KOPT-K1 (cell line): ENCODE results near the gene VASH2.
"Not testable (repeated sequence)": the region's sequence is repeated elsewhere in the genome, so short reads cannot be mapped to it uniquely, and the experiment has no call there.

ENCODE experiments used
- H3K27ac ChIP-seq: fragments of 200-600 bp; sonication (generic); 2 replicates; pipeline ENCODE4 v1.5.1; 2016; ENCODE audit warnings: antibody characterized with exemption, mild to moderate bottlenecking, low read depth, low read length; ENCODE audit not compliant: poor library complexity, severe bottlenecking
- H3K36me3 ChIP-seq: fragments of 200-600 bp; sonication (generic); 2 replicates; pipeline ENCODE4 v1.5.1; 2017; ENCODE audit warnings: antibody characterized with exemption, mild to moderate bottlenecking, low read length, moderate library complexity; ENCODE audit not compliant: insufficient read depth
- H3K9me3 ChIP-seq: fragments of 200-600 bp; sonication (generic); 2 replicates; pipeline ENCODE4 v1.5.1; 2017; ENCODE audit warnings: antibody characterized with exemption, low read length, mild to moderate bottlenecking; ENCODE audit not compliant: insufficient read depth, poor library complexity, severe bottlenecking

VASH2 gene

GRCh38 chr1:212950243-212951125 is at the start of gene VASH2:
TSS of gene VASH2 (plus strand) at chr1:212950541. CDS start at chr1:212951543, 1,002 bp downstream.
- peak within 1 kb of the TSS; percentile 64 for H3K27ac ChIP-seq
- peaks cover 13% of the 10 kb centered on the region; the same call in 1 of the 2 replicates for H3K36me3 ChIP-seq
- no peaks in the 10 kb centered on the region for H3K9me3 ChIP-seq

- H3K36me3 ChIP-seq = peaks cover 34% of the 10 kb centered on the region
- no peak overlapping the region for H3K27ac ChIP-seq
- H3K9me3 ChIP-seq = peaks cover 23% of the 10 kb centered on the region
Measured at GRCh38 chr1:212901290-212901689, 49.1 kb upstream of the VASH2 start.

- no peak overlapping the region for H3K27ac ChIP-seq
- H3K9me3 ChIP-seq = peaks cover 23% of the 10 kb centered on the region
- peaks cover 28% of the 10 kb centered on the region for H3K36me3 ChIP-seq
Measured at GRCh38 chr1:212902054-212902453, 48.3 kb upstream of the VASH2 start.

GRCh38 chr1:212903664-212904063 is 46.7 kb upstream of the VASH2 start:
- H3K27ac ChIP-seq = no peak overlapping the region
- peaks cover 23% of the 10 kb centered on the region for H3K9me3 ChIP-seq
- H3K36me3 ChIP-seq = peaks cover 15% of the 10 kb centered on the region

DNA sequence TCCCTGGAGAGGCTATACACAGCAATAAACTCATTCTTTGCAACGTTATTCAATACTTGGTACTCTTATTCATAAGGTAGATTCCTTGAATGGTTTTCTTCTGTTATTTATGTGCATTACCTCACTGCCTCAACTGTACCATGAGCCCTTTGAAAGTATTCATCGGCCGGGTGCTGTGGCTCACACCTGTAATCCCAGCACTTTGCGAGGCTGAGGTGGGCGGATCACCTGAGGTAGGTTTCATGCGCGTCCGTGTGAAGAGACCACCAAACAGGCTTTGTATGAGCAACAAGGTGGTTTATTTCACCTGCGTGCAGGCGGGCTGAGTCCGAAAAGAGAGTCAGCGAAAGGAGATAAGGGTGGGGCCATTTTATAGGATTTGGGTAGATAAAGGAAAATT is 42.3 kb upstream of the VASH2 start:
- not testable (repeated sequence) for H3K27ac ChIP-seq, H3K36me3 ChIP-seq, H3K9me3 ChIP-seq

- no peak overlapping the region for H3K27ac ChIP-seq
- H3K9me3 ChIP-seq = no peaks in the 10 kb centered on the region
- H3K36me3 ChIP-seq = no peaks in the 10 kb centered on the region
Measured at GRCh38 chr1:212908971-212909370, 41.4 kb upstream of the VASH2 start.

DNA sequence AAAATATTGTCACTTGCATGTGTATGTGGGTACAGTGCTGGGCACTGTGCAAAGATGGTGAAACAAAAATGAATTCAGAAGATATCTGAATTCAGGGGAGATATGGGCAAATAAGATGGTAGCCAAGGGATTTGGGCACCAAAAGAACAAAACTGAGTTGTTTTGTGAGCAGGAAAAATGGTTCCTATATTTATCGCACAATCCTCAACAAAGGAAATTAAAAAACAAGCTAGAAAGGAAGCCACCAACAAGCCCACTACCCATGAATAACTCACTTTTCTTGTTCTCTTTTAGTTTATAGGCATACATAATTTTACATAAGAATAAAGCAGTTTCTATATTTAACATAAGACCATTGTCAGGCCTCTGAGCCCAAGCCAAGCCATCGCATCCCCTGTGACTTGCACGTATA is 40.7 kb upstream of the VASH2 start:
- Histone ChIP-seq H3K9me3 (no peaks in the 10 kb centered on the region), H3K27ac (no peak overlapping the region), H3K36me3 (no peaks in the 10 kb centered on the region)

- not testable (repeated sequence) for H3K9me3 ChIP-seq, H3K36me3 ChIP-seq, H3K27ac ChIP-seq
Measured at GRCh38 chr1:212910213-212910612, 40.1 kb upstream of the VASH2 start.

GRCh38 chr1:212913638-212914037 is 36.7 kb upstream of the VASH2 start:
- not testable (repeated sequence) for H3K36me3 ChIP-seq, H3K9me3 ChIP-seq, H3K27ac ChIP-seq

- H3K36me3 ChIP-seq, H3K9me3 ChIP-seq, H3K27ac ChIP-seq: not testable (repeated sequence)
Measured at GRCh38 chr1:212914110-212914509, 36.2 kb upstream of the VASH2 start.

DNA sequence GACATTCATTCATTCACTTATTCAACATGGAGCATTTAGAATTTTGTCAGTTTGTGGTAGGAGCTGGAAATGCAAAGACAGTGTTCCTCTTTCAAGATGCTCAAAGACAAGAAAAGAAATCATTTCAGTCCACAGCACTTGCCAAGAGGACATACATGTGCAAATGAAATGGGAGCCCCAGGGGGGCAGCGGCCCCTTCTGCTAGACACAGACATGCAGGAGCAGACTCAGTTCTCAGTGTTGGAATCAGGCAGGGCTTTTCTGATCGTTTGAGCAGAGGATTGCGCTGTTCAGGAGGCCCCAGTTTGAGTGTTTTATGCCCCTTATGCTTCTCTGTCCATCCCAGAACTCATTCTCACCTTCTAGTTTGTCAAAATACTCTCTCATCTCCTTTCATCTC is 35.6 kb upstream of the VASH2 start:
- H3K36me3 ChIP-seq = no peaks in the 10 kb centered on the region
- H3K27ac ChIP-seq = no peak overlapping the region

GRCh38 chr1:212915245-212916091 is 34.9 kb upstream of the VASH2 start:
- Histone ChIP-seq H3K9me3 (no peaks in the 10 kb centered on the region), H3K36me3 (no peaks in the 10 kb centered on the region), H3K27ac (no peak overlapping the region)

More for the DNA sequence above, 35.6 kb upstream of the VASH2 start:
- no peaks in the 10 kb centered on the region for H3K9me3 ChIP-seq

DNA sequence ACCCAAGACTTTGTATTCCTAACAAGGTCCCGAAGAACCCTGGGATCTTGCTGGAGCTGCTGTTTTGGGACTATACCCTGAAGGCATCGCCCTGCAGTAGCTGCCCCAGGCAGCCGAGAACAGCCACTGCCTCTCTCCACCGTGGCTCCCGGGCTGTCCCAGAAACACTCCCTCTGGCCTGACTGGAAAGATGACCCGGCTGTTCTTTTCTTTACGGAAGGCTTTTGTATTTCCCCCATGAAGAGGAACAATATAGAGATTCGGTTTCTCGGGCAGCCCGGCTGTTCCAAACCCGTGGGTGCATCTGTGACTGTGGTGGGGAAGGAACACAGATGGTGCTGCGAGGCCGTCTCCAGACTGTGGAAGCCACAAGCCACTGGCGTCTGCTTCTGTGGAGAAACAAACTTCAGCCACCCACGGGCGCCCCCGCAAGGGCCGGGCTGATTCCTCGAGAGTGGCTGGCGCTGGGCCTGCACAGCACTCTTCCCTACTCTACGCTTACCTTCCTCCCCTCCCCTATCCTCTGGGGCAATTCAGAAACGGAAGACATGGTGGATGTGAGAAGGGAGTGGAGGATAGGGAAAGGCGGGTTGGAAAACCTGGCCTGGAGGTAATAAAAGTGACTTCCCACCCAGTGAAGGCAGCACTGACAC is 33.7 kb upstream of the VASH2 start:
- no peak overlapping the region for H3K27ac ChIP-seq
- no peaks in the 10 kb centered on the region for H3K9me3 ChIP-seq
- H3K36me3 ChIP-seq = no peaks in the 10 kb centered on the region

DNA sequence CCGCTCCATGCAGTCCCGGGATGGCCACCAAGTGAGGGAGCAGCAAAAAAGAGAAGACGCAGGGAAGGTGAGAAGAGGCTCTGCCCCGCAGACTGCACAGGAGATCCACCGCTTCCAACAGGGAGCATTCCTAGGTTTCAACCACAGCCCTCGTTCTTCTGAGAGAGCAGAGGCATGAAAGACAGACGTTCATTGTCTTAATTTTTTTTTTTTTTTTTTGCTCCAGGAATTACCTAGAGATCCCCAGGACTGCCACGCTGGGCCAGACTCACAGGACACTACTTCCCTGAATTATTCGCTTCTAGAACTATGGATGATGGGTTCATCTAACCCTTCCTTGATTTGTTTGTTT is 33.2 kb upstream of the VASH2 start:
- Histone ChIP-seq H3K9me3 (no peaks in the 10 kb centered on the region), H3K27ac (no peak overlapping the region)

GRCh38 chr1:212917858-212918257 is 32.5 kb upstream of the VASH2 start:
- Histone ChIP-seq H3K27ac (no peak overlapping the region), H3K36me3 (no peaks in the 10 kb centered on the region), H3K9me3 (no peaks in the 10 kb centered on the region)

More for the DNA sequence above, 33.2 kb upstream of the VASH2 start:
- H3K36me3 ChIP-seq = no peaks in the 10 kb centered on the region
